Astrocyte (in vitro differentiated cells and primary cell): Measurements from ENCODE around the gene ST6GALNAC3.

Experiments
- CTCF ChIP-seq: IDR thresholded peaks from 2 replicates; pipeline ENCODE4 v1.5.1; 2011; ENCODE audit warnings: low read depth, mild to moderate bottlenecking, inconsistent platforms, low read length, moderate library complexity; ENCODE audit not compliant: insufficient read depth
- EZH2 ChIP-seq: IDR thresholded peaks from 2 replicates; pipeline ENCODE4 v1.6.1; 2012; ENCODE audit warnings: mild to moderate bottlenecking, low read length, inconsistent platforms; ENCODE audit not compliant: insufficient read depth

DNA sequence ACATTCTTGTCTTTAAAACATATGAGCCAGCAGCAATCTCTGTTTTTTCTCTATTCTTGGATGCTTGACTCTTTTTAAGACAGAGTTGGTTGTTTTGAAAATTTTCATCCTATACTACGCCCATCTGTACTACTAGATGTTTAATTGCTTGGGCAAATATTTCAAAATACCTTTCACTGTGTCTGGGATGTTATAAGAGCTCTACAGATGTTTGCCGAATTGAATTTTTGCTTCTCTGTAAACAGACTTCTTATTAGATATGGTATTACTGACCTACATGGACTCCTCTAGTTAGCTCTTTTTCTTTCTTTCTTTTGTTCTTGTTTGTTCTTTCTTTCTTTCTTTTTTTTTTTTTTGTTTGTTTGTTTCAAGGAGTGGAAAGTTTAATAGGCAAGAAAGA lies 345.1 kb downstream of the ST6GALNAC3 start:
- TF ChIP-seq EZH2, result no peak
- TF ChIP-seq CTCF, result no peak
